ENCODE measurements around the gene UGT1A8.

- TF ChIP-seq CTCF (IDR thresholded peaks at IDR 0.05) (no peak), POLR2A (IDR thresholded peaks at IDR 0.05) (no peak)
Observed at GRCh38 chr2:233689501-233689900, 72.1 kb downstream of the UGT1A8 start.
